Mucosa of stomach (tissue), 1 donor: ENCODE measurements around the gene SYNGR3.

Source experiments
- H3K27me3 ChIP-seq: one replicate; pipeline ENCODE4 v1.7.0; 2013; ENCODE audit warnings: mild to moderate bottlenecking, low read length; ENCODE audit not compliant: control insufficient read depth, insufficient read depth
- H3K36me3 ChIP-seq: one replicate; pipeline ENCODE4 v1.7.0; 2013; ENCODE audit warnings: low read length; ENCODE audit not compliant: control insufficient read depth, insufficient read depth
- H3K4me1 ChIP-seq: one replicate; pipeline ENCODE4 v1.7.0; 2013; ENCODE audit warnings: mild to moderate bottlenecking, low read length; ENCODE audit not compliant: control insufficient read depth, insufficient read depth
- H3K4me3 ChIP-seq: one replicate; pipeline ENCODE4 v1.7.0; 2013; ENCODE audit warnings: low read length
- H3K9ac ChIP-seq: one replicate; pipeline ENCODE4 v1.7.0; 2013; ENCODE audit warnings: mild to moderate bottlenecking, low read length, moderate library complexity
- H3K9me3 ChIP-seq: one replicate; pipeline ENCODE4 v1.7.0; 2013; ENCODE audit warnings: mild to moderate bottlenecking, low read length, moderate library complexity; ENCODE audit not compliant: control insufficient read depth
- donor health status: Pancreatic carcinoma.

The SYNGR3 gene

DNA sequence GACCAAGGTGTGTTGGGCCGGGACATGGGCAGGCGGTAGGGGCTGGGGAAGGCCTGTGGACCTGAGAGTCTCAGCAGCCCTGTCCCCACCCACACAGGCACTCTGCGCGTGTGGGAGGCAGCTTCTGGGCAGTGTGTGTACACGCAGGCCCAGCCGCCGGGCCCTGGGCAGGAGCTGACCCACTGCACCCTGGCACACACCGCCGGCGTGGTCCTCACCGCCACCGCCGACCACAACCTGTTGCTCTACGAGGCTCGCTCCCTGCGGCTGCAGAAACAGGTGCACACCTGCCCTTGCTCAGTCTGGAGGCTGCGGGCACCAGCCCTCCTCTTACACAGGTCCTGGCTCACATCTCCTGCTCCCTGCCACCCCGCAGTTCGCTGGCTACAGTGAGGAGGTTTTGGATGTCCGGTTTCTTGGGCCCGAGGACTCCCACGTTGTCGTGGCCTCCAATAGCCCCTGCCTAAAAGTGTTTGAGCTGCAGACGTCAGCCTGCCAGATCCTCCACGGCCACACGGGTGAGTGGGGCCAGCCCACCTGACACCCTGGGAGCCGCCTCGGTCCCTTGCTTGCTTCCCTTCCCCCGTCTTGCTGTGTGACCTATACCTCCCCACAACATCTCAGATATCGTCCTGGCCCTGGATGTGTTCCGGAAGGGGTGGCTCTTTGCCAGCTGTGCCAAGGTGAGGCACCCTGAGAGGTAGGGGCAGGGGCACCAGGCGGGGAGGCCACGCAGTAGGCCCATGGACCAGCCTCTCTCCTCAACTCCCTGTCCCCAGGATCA, 14.1 kb upstream of the SYNGR3 start:
- peaks cover 14% of the 10 kb centered on the region for H3K36me3 ChIP-seq
- H3K4me3 ChIP-seq: no peak overlapping the region
- H3K27me3 ChIP-seq: peaks cover 10% of the 10 kb centered on the region
- no peaks in the 10 kb centered on the region for H3K9me3 ChIP-seq
- peaks cover 36% of the 10 kb centered on the region for H3K4me1 ChIP-seq
- no peak overlapping the region for H3K9ac ChIP-seq

DNA sequence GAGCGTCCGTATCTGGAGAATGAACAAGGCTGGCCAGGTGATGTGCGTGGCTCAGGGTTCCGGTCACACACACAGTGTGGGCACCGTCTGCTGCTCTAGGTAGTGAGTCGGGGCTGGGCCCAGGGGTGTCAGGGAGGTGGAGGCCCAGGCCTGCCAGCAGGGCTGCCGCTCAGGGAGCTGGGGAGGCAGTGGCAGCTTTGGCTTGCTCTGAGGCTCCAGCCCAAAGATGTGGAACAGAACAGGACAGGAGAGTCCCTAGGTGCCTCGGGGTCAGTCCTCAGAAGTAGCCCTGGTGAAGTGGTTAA, 13.6 kb upstream of the SYNGR3 start:
- peaks cover 38% of the 10 kb centered on the region for H3K4me1 ChIP-seq
- peaks cover 16% of the 10 kb centered on the region for H3K27me3 ChIP-seq
- H3K4me3 ChIP-seq: no peak overlapping the region
- peaks cover 14% of the 10 kb centered on the region for H3K36me3 ChIP-seq
- H3K9me3 ChIP-seq: no peaks in the 10 kb centered on the region
- H3K9ac ChIP-seq: no peak overlapping the region

DNA sequence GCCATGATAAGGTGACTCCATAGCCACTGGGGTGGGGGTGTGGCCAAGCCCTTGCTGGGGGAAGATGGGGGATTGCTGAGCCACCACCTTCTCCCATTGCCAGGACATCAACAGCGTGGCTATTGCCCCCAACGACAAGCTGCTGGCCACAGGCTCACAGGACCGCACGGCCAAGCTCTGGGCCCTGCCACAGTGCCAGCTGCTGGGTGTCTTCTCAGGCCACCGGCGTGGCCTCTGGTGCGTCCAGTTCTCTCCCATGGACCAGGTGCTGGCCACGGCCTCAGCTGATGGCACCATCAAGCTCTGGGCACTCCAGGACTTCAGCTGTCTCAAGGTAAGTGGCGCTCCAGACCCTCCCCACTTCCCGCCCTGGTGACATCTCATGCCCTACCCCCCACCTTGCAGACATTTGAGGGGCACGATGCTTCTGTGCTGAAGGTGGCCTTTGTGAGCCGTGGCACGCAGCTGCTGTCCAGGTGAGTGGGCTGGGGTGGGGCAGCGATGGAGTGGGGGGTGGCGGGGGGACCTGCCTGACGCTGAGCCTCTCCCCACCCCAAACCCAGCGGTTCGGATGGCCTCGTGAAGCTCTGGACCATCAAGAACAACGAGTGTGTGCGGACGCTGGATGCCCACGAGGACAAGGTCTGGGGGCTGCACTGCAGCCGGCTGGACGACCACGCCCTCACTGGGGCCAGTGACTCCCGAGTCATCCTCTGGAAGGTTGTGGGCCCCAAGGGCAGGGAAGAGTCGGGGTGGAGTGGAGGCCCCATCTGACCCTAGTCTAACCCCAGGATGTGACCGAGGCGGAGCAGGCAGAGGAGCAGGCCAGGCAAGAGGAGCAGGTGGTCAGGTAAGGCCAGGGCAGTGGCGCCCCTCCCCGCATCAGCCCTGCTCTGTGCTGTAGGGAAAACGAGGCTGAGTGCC, 12.6 kb upstream of the SYNGR3 start:
- Histone ChIP-seq H3K9me3 (no peaks in the 10 kb centered on the region), H3K36me3 (peaks cover 14% of the 10 kb centered on the region), H3K4me1 (peaks cover 47% of the 10 kb centered on the region), H3K27me3 (peaks cover 21% of the 10 kb centered on the region), H3K9ac (no peak overlapping the region), H3K4me3 (no peak overlapping the region)

DNA sequence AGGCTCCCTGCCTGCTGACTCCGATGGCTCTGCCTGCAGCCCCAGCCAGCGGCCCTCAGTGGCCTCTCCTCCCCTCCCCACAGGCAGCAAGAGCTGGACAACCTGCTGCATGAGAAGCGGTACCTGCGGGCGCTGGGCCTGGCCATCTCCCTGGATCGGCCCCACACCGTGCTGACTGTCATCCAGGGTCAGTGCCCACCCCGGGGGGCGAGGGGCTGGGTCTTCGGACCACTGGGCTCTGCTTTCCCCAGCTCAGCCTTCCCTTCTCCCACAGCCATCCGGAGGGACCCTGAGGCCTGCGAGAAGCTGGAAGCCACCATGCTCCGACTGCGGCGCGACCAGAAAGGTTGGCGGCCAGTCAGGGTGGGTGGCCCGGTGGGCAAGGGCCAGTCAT, 11.9 kb upstream of the SYNGR3 start:
- no peak overlapping the region for H3K4me3 ChIP-seq
- peaks cover 21% of the 10 kb centered on the region for H3K27me3 ChIP-seq
- no peaks in the 10 kb centered on the region for H3K9me3 ChIP-seq
- H3K4me1 ChIP-seq: peaks cover 47% of the 10 kb centered on the region
- H3K9ac ChIP-seq: no peak overlapping the region
- H3K36me3 ChIP-seq: peaks cover 14% of the 10 kb centered on the region

- Histone ChIP-seq H3K9ac (peak overlapping the region; percentile 70), H3K4me1 (peaks cover 53% of the 10 kb centered on the region), H3K27me3 (peaks cover 24% of the 10 kb centered on the region), H3K36me3 (peaks cover 14% of the 10 kb centered on the region), H3K4me3 (no peak overlapping the region), H3K9me3 (no peaks in the 10 kb centered on the region)
Measured at GRCh38 chr16:1978476-1979120, 11.2 kb upstream of the SYNGR3 start.

- no peak overlapping the region for H3K4me3 ChIP-seq
- no peaks in the 10 kb centered on the region for H3K9me3 ChIP-seq
- peaks cover 24% of the 10 kb centered on the region for H3K27me3 ChIP-seq
- H3K9ac ChIP-seq: peak overlapping the region; percentile 70
- peaks cover 55% of the 10 kb centered on the region for H3K4me1 ChIP-seq
- H3K36me3 ChIP-seq: peaks cover 11% of the 10 kb centered on the region
Measured at GRCh38 chr16:1979271-1980029, 10.3 kb upstream of the SYNGR3 start.

GRCh38 chr16:1980030-1980769, 9.6 kb upstream of the SYNGR3 start:
- H3K27me3 ChIP-seq: peaks cover 24% of the 10 kb centered on the region
- no peak overlapping the region for H3K4me3 ChIP-seq
- H3K4me1 ChIP-seq: peaks cover 62% of the 10 kb centered on the region
- H3K9ac ChIP-seq: peak overlapping the region; percentile 70
- no peaks in the 10 kb centered on the region for H3K9me3 ChIP-seq
- peaks cover 9% of the 10 kb centered on the region for H3K36me3 ChIP-seq

DNA sequence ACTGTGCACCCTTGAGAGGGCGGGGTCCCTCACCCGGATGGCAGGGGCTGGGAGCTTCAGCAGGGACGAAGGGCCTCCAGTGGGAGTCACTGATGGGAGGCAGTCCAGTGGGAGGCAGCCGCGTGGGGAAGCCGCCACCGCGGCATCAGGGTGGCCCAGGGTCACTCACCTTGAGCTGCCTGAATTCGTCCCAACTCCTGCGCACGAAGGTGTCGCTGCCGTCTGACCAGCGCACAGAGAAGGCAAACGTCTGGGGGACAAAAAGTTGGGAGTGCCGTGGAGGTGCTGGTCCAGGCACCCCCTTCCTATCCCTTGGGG, 9.0 kb upstream of the SYNGR3 start:
- Histone ChIP-seq H3K36me3 (peaks cover 9% of the 10 kb centered on the region), H3K9ac (no peak overlapping the region), H3K4me3 (no peak overlapping the region), H3K4me1 (peaks cover 68% of the 10 kb centered on the region), H3K9me3 (no peaks in the 10 kb centered on the region), H3K27me3 (peaks cover 24% of the 10 kb centered on the region)

GRCh38 chr16:1981398-1981836, 8.4 kb upstream of the SYNGR3 start, which contains the start of gene NOXO1:
Gene NOXO1 (minus strand): TSS chr16:1981469. CDS start chr16:1981179, 290 bp downstream.
- Histone ChIP-seq H3K4me3 (no peak within 1 kb of the TSS), H3K9me3 (no peaks in the 10 kb centered on the region), H3K36me3 (peaks cover 8% of the 10 kb centered on the region), H3K27me3 (peaks cover 28% of the 10 kb centered on the region), H3K9ac (no peak within 1 kb of the TSS), H3K4me1 (peaks cover 72% of the 10 kb centered on the region)

- Histone ChIP-seq H3K9ac (no peak overlapping the region), H3K4me3 (no peak overlapping the region), H3K36me3 (peaks cover 2% of the 10 kb centered on the region), H3K4me1 (peaks cover 72% of the 10 kb centered on the region), H3K9me3 (no peaks in the 10 kb centered on the region), H3K27me3 (peaks cover 28% of the 10 kb centered on the region)
Measured at GRCh38 chr16:1982013-1982433, 7.7 kb upstream of the SYNGR3 start.

DNA sequence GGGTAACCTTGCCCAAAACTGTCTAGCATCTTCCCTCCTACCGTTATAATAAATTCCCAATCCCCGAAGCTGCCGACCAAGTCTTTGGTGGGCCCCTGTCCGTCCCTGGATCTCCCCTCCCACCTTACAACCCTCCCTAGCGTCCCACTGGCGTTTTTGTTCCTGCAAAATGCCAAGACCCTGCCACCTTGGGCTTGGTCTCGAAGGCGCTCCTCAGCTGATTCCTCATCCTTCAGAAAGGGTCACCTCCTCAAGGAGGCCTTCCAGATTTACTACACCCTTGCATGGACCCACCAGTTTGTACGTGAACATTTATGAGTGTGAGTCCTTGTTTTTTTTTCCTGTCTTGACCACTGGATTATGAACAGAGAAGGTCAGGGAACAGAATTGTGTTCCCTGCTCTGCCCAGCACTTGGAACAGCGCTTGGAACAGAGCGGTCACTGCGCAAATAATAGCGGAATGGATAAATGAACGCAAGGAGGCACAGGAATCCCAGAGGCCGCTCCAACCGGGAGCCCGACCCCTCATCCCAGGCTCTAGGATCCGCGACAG, 6.7 kb upstream of the SYNGR3 start:
- Histone ChIP-seq H3K9me3 (no peaks in the 10 kb centered on the region), H3K4me1 (peaks cover 69% of the 10 kb centered on the region), H3K4me3 (peak overlapping the region; percentile 31), H3K36me3 (no peaks in the 10 kb centered on the region), H3K27me3 (peaks cover 31% of the 10 kb centered on the region), H3K9ac (peak overlapping the region; percentile 53)
